ENCODE data around the gene LRRK1.
A peak's percentile ranks its signal among the peaks of the same experiment; 100 is the strongest.

LRRK1 gene

GRCh38 chr15:100918690-100919480 lies at the start of gene LRRK1:
Gene LRRK1, plus strand, starts transcription at chr15:100919357. Its CDS starts 5,276 bp downstream, at chr15:100924633.
- DNase-seq (ENCODE audit: low read depth) = no peak

- DNase-seq (ENCODE audit: low read depth) = peak; percentile 22
These were observed 46.0 kb upstream of the LRRK1 start for GRCh38 chr15:100873029-100873677.

- DNase-seq (ENCODE audit: low read depth) = no peak
These were observed 43.7 kb upstream of the LRRK1 start for GRCh38 chr15:100875495-100875894.

GRCh38 chr15:100875976-100876375 lies 43.2 kb upstream of the LRRK1 start:
- no peak for DNase-seq (ENCODE audit: low read depth)

GRCh38 chr15:100877551-100877950 lies 41.6 kb upstream of the LRRK1 start:
- no peak for DNase-seq (ENCODE audit: low read depth)

- DNase-seq (ENCODE audit: low read depth) = no peak
These were observed 41.0 kb upstream of the LRRK1 start for GRCh38 chr15:100878130-100878529.

- DNase-seq (ENCODE audit: low read depth) = no peak
These were observed 40.5 kb upstream of the LRRK1 start for GRCh38 chr15:100878648-100879047.

- no peak for DNase-seq (ENCODE audit: low read depth)
These were observed 40.1 kb upstream of the LRRK1 start for GRCh38 chr15:100879061-100879463.

GRCh38 chr15:100879464-100880138 lies 39.6 kb upstream of the LRRK1 start, which contains the start of gene ALDH1A3:
Gene ALDH1A3, plus strand, starts transcription at chr15:100879831. Its CDS starts 77 bp downstream, at chr15:100879908.
- DNase-seq (ENCODE audit: low read depth) = no peak

GRCh38 chr15:100880139-100880896 lies 38.8 kb upstream of the LRRK1 start:
- DNase-seq (ENCODE audit: low read depth) = no peak

GRCh38 chr15:100880897-100881242 lies 38.3 kb upstream of the LRRK1 start:
- DNase-seq (ENCODE audit: low read depth) = no peak

- no peak for DNase-seq (ENCODE audit: low read depth)
These were observed 37.4 kb upstream of the LRRK1 start for GRCh38 chr15:100881573-100882336.

- no peak for DNase-seq (ENCODE audit: low read depth)
These were observed 34.0 kb upstream of the LRRK1 start for GRCh38 chr15:100885116-100885515.

- DNase-seq (ENCODE audit: low read depth) = no peak
These were observed 33.3 kb upstream of the LRRK1 start for GRCh38 chr15:100885811-100886210.

- no peak for DNase-seq (ENCODE audit: low read depth)
These were observed 31.8 kb upstream of the LRRK1 start for GRCh38 chr15:100887211-100887913.

GRCh38 chr15:100889385-100890050 lies 29.6 kb upstream of the LRRK1 start:
- no peak for DNase-seq (ENCODE audit: low read depth)

GRCh38 chr15:100890051-100890720 lies 29.0 kb upstream of the LRRK1 start:
- DNase-seq (ENCODE audit: low read depth) = no peak

GRCh38 chr15:100890850-100891249 lies 28.3 kb upstream of the LRRK1 start:
- DNase-seq (ENCODE audit: low read depth) = no peak

- no peak for DNase-seq (ENCODE audit: low read depth)
These were observed 27.7 kb upstream of the LRRK1 start for GRCh38 chr15:100891307-100892012.

All from stimulated activated CD4-positive, alpha-beta T cell treated with anti-CD3 and anti-CD28 coated beads, Interleukin-2, amount 100 ng/mL, for 4 hours (primary cell).